ENCODE results near the gene ERGIC3.
A peak's percentile ranks its signal among the peaks of the same experiment; 100 is the strongest.
"Not testable (repeated sequence)": the region's sequence is repeated elsewhere in the genome, so short reads cannot be mapped to it uniquely, and the experiment has no call there.

Gene ERGIC3

GRCh38 chr20:35518955-35519354 lies 22.9 kb upstream of the ERGIC3 start:
- no peak for DNase-seq (ENCODE audit: low spot score)

GRCh38 chr20:35523298-35523888 lies 18.5 kb upstream of the ERGIC3 start:
- peak; percentile 50 for DNase-seq (ENCODE audit: low spot score)

GRCh38 chr20:35525639-35526038 lies 16.2 kb upstream of the ERGIC3 start:
- DNase-seq (ENCODE audit: low spot score): no peak

DNA sequence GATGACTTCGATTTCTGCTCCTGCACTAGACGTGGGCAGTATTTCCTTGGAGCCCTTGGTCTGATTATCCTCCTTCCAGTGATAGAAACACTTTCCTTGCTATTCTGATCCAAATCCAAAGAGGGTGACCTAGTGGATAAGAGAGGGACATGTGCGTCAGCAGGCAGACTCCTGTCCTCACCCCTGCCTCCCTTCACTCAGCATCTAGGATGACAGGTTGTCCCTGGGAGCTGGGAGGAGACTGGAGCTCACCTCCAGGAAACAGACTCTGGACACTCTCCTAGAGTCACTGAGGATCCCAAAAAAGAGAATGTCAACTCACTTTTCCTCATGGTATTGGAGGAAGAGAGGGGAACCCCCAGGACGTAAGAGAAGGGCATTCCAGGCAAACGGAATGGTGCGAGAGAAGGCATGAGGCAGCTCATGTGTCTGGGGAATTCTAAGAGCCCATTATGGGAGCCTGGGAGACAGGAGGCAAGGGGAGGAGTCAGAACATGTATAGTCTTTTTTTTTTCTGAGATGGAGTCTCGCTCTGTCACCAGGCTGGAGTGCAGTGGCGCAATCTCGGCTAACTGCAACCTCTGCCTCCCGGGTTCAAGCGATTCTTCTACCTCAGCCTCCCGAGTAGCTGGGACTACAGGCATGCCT lies 14.6 kb upstream of the ERGIC3 start:
- no peak for DNase-seq (ENCODE audit: low spot score)

GRCh38 chr20:35529552-35529951 lies 12.3 kb upstream of the ERGIC3 start, which contains the start of gene C20orf173:
Gene C20orf173 (minus strand): TSS chr20:35529652. CDS start chr20:35529373, 279 bp downstream.
- DNase-seq (ENCODE audit: low spot score): no peak

DNA sequence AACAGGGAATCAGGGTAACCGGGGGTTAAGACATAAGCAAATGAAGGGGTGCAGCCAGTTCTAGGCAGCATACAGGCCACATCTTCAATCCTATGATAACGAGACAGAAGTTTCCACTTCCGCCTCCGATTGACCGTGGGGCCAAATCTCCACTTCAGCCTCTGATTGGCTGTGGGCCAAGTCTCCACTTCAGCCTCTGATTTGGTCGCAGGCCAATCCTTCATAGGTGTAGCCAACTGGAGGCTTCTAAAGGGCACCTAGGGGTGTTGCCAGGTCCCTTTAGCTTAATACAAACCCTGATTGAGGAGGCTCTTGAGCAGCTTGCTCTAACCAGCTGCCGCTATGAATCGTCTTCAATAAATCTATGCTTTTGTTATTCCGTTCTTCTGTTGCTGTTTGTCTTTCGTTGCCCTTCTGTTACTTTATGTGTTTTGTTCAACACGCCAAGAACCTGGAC lies 2.1 kb upstream of the ERGIC3 start:
- no peak for DNase-seq (ENCODE audit: low spot score)

GRCh38 chr20:35541118-35541782 lies 628 bp upstream of the ERGIC3 start:
- no peak for DNase-seq (ENCODE audit: low spot score)

- no peak for DNase-seq (ENCODE audit: low spot score)
Observed at GRCh38 chr20:35542990-35543389, 1.1 kb downstream of the ERGIC3 start.

DNA sequence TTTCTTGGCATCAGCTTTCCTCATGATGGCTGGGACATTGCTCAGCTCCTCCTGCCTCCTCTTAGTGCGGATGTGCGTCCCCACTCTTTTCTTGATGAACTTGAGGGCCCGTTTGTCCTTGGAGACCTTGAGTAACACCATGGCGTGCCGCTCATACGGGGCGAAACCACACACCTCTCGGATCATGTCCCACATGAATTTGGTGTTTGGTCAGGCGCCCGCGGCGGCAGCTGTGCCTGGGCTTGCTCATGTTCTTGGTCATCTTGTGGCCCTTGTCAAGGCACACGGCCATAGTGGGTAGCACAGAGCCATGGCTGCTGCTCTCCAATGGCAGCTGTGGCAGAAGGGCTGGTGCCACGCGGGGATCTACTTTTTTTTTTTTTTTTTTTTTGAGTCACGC lies 2.6 kb downstream of the ERGIC3 start:
- DNase-seq (ENCODE audit: low spot score): no peak

- not testable (repeated sequence) for DNase-seq (ENCODE audit: low spot score)
Observed at GRCh38 chr20:35544941-35545340, 3.1 kb downstream of the ERGIC3 start.

DNA sequence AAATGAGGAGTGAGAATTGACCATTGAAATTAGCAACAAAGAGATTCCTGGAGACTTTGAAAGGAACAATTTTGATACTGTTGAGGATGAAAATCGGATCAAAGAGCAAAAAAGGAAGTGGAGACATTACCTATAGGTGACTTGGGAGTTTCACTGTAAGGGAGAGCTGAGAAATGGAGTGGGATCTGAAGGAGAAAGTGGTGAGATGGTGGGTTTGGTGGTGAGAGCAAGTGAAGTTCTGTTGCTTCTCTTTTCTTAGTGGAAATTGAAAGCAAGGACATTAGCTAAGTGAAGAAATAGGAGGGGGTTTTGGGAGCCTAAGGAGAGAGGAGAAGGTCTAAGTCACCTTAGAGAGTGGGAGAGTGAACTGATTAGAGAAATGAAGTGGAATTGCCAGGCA lies 4.2 kb downstream of the ERGIC3 start:
- no peak for DNase-seq (ENCODE audit: low spot score)

DNA sequence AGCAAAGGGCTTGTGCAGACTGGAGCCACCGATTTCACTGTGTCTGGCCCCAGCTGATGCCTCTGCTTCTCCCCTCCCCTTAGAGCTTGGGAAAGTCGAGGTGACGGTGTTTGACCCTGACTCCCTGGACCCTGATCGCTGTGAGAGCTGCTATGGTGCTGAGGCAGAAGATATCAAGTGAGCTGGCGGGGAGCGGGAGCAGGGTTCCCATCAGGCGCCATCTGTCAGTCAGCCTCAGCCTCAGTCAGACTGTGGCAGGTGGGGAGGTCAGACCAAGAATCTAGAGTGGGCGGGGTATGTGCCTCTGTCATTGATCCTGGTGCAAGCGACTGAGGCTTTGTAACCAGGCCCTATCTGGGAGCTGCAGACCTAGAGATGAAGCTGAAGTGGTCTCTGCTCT lies 5.5 kb downstream of the ERGIC3 start:
- DNase-seq (ENCODE audit: low spot score): no peak

DNA sequence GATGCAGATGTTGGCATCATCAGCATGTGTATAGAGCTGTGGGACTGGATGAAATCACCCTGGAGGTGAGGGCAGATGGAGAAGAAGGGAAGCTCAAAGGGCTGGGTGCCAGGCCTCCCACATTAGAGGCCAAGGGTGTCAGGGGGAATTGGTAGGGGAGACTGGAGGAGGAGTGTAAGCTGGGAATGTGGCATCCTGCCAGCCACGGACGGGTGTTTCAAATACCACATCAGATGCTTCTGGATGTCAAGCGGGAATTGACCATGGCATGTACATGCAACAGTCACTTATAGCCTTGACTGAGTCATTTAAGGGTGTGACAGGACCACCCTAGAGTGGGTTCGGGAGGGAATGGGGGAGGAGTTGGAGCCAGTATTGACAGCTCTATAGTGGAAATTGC lies 9.6 kb downstream of the ERGIC3 start:
- no peak for DNase-seq (ENCODE audit: low spot score)

- no peak for DNase-seq (ENCODE audit: low spot score)
Observed at GRCh38 chr20:35552914-35553313, 11.0 kb downstream of the ERGIC3 start.

DNA sequence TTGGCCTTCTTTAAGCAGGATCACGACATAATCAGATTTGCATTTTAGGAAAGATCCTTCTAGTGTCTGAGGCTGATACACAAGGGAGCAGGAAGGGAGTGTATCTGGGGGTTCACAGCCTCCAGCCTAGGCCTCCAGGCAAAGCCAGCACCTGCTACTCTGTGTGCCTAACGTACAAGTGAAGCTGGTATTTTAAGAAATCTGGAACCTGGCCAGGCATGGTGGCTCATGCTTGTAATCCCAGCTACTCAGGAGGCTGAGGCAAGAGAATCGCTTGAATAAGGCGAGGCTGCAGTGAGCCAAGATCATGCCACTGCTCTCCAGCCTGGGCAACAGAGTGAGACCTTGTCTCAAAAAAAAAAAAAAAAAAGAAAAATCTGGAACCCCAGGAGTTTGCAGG lies 13.6 kb downstream of the ERGIC3 start:
- DNase-seq (ENCODE audit: low spot score): not testable (repeated sequence)

- DNase-seq (ENCODE audit: low spot score): no peak
Observed at GRCh38 chr20:35555951-35556645, 14.2 kb downstream of the ERGIC3 start.

- no peak for DNase-seq (ENCODE audit: low spot score)
Observed at GRCh38 chr20:35556871-35557270, 15.0 kb downstream of the ERGIC3 start.

DNA sequence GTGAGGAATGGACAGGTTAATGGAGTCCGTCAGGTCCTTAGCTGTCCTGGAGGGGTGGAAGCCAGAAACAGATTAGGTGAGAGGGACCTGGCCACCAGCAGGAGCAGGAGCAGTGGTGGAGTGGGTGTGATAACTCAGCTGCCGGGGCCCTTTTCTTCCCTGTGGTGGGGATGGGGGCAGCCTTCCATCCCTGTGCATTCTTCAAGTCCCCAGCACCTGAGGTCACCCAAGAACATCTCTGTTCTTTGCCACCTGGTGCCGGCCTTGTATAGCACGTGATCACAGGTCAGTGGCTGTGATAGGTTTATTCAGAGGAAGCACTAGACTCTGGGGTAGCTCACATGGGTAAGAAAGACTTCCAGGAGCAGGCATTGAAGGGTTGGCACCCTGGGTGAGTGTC lies 16.6 kb downstream of the ERGIC3 start:
- DNase-seq (ENCODE audit: low spot score): no peak

DNA sequence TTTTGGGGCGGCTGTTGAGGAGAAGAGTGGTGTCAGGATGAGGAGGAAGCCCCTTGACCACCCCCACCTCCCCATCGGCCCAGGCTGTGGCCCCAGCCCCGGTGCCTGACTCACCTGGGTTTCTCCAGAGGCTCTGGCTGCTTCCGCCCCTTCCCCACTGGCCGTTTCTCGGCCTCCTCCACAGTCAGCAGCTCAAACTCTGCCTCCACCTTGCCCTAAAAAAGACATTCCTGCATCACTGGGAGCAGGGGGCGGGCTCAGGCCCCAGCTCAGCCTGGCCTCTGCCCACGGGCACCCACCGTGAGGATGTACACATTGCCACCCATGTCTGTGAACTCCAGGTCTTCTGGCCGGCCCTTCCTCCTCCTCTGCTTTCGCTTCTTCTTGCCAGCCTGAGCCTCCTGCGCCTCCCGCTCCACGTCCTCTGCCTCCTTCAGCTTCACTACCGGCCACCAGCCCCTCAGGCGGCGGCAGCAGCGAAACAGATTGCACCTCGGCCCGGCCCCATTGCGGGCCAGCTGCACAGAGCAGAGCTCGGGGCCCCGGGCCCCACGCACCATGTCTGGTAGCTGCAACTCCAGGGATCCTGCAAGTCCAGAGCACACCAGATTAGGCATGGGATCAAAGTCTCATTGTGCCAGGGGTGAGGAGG lies 17.3 kb downstream of the ERGIC3 start:
- no peak for DNase-seq (ENCODE audit: low spot score)

- DNase-seq (ENCODE audit: low spot score): no peak
Observed at GRCh38 chr20:35560105-35560511, 18.2 kb downstream of the ERGIC3 start.

GRCh38 chr20:35560541-35560940 lies 18.7 kb downstream of the ERGIC3 start:
- no peak for DNase-seq (ENCODE audit: low spot score)

DNA sequence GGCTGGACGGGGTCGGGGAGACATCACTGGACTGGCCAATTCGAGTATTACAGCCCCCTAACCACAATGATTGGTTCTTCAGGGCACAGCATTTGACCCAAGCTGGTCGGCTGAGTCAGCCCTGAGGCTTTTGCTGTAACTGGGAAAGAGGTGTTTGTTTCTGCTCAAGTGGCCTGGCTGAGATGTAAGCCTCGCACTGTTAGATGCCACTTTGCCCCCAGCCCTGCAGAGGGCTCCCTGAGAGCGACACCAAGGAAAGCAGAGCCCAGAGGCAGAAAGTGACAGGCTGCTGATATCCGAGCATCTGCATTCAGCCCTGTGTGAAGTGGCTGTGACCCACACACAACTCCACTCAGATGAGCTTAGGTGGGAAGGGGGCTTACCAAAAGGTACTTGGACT lies 19.4 kb downstream of the ERGIC3 start:
- peak; percentile 84 for DNase-seq (ENCODE audit: low spot score)

Measured in AG08396 (cell line).